KOPT-K1 (cell line): ENCODE data around the gene MAGEH1.
A peak's percentile ranks its signal among the peaks of the same experiment; 100 is the strongest.

Experiments
- H3K27ac ChIP-seq: fragments of 200-600 bp; sonication (generic); 2 replicates; pipeline ENCODE4 v1.5.1; 2016; ENCODE audit warnings: antibody characterized with exemption, mild to moderate bottlenecking, low read depth, low read length; ENCODE audit not compliant: poor library complexity, severe bottlenecking
- H3K36me3 ChIP-seq: fragments of 200-600 bp; sonication (generic); 2 replicates; pipeline ENCODE4 v1.5.1; 2017; ENCODE audit warnings: antibody characterized with exemption, mild to moderate bottlenecking, low read length, moderate library complexity; ENCODE audit not compliant: insufficient read depth
- H3K9me3 ChIP-seq: fragments of 200-600 bp; sonication (generic); 2 replicates; pipeline ENCODE4 v1.5.1; 2017; ENCODE audit warnings: antibody characterized with exemption, low read length, mild to moderate bottlenecking; ENCODE audit not compliant: insufficient read depth, poor library complexity, severe bottlenecking

Gene MAGEH1

GRCh38 chrX:55486736-55487135 lies 34.8 kb downstream of the MAGEH1 start:
- H3K36me3 ChIP-seq, result peaks cover 6% of the 10 kb centered on the region; the same call in 1 of the 2 replicates
- no peaks in the 10 kb centered on the region for H3K9me3 ChIP-seq
- no peak overlapping the region for H3K27ac ChIP-seq

- no peaks in the 10 kb centered on the region for H3K9me3 ChIP-seq
Measured at GRCh38 chrX:55487143-55487542, 35.2 kb downstream of the MAGEH1 start.

GRCh38 chrX:55488006-55488592 lies 36.2 kb downstream of the MAGEH1 start:
- peaks cover 6% of the 10 kb centered on the region; the same call in 1 of the 2 replicates for H3K36me3 ChIP-seq
- H3K9me3 ChIP-seq, result no peaks in the 10 kb centered on the region
- peak overlapping the region; percentile 98 for H3K27ac ChIP-seq

More at GRCh38 chrX:55487143-55487542, 35.2 kb downstream of the MAGEH1 start:
- Histone ChIP-seq H3K27ac (no peak overlapping the region), H3K36me3 (peaks cover 6% of the 10 kb centered on the region; the same call in 1 of the 2 replicates)

- Histone ChIP-seq H3K9me3 (no peaks in the 10 kb centered on the region), H3K27ac (peak overlapping the region; percentile 98), H3K36me3 (peaks cover 6% of the 10 kb centered on the region; the same call in 1 of the 2 replicates)
Measured at GRCh38 chrX:55488593-55489313, 36.8 kb downstream of the MAGEH1 start.

GRCh38 chrX:55489314-55490009 lies 37.5 kb downstream of the MAGEH1 start, which contains the start of gene USP51:
TSS of gene USP51 (minus strand) at chrX:55489848. CDS start at chrX:55488939, 909 bp downstream.
- H3K36me3 ChIP-seq, result peaks cover 6% of the 10 kb centered on the region; the same call in 1 of the 2 replicates
- H3K27ac ChIP-seq, result peak within 1 kb of the TSS; percentile 98
- H3K9me3 ChIP-seq, result no peaks in the 10 kb centered on the region

- H3K27ac ChIP-seq, result peak overlapping the region; percentile 98
- peaks cover 6% of the 10 kb centered on the region; the same call in 1 of the 2 replicates for H3K36me3 ChIP-seq
- no peaks in the 10 kb centered on the region for H3K9me3 ChIP-seq
Measured at GRCh38 chrX:55490121-55490520, 38.2 kb downstream of the MAGEH1 start.

- no peaks in the 10 kb centered on the region for H3K9me3 ChIP-seq
- H3K36me3 ChIP-seq, result peaks cover 6% of the 10 kb centered on the region; the same call in 1 of the 2 replicates
- H3K27ac ChIP-seq, result no peak overlapping the region
Measured at GRCh38 chrX:55490974-55491373, 39.0 kb downstream of the MAGEH1 start.
